IMR-90 (cell line): ENCODE data around the gene ZNF492. TPM values are rescaled to one million over a fixed set of nuclear protein-coding genes. Genes with fewer than 3 reads are reported as not detected.

ENCODE experiments used
- FOS ChIP-seq: fragments of 150-350 bp; IDR thresholded peaks from 2 replicates; pipeline ENCODE4 v1.6.1; 2016; ENCODE audit warnings: low read depth, low read length
- POLR2A ChIP-seq: IDR thresholded peaks from 2 replicates; pipeline ENCODE4 v1.6.1; 2012; ENCODE audit warnings: mild to moderate bottlenecking, low read depth, low read length
- RAD21 ChIP-seq: IDR thresholded peaks from 2 replicates; pipeline ENCODE4 v1.6.1; 2012; ENCODE audit warnings: low read length, improper control_type of control experiment
- polyA plus RNA-seq, 3 experiments: library from polyadenylated mRNA; depleted of rRNA; stranded (reverse); fragments of >200 nt; gene quantifications; 2 replicates each; pipeline ENCODE4 v1.2.3, GENCODE V29; 2012; ENCODE audit warnings: low replicate concordance in 1 of 3
- total RNA-seq: library from RNA; depleted of rRNA; stranded (reverse); fragments of >200 nt; gene quantifications from 2 replicates; pipeline ENCODE4 v1.2.3, GENCODE V29; 2012
- TF ChIP-seq, protein P1 (sequence below): fragments of 150-350 bp; IDR thresholded peaks from 2 replicates; pipeline ENCODE4 v1.6.1; 2017; ENCODE audit warnings: mild to moderate bottlenecking, antibody characterized with exemption, low read length, low read depth
- TF ChIP-seq, protein P2 (sequence below): fragments of 150-350 bp; IDR thresholded peaks from 2 replicates; pipeline ENCODE4 v1.6.1; 2016; ENCODE audit warnings: low read depth, mild to moderate bottlenecking, low read length, moderate library complexity, borderline replicate concordance

ZNF492 gene
- total and polyA plus RNA-seq, 2 of the 4 experiments (the other 2 are of a cell fraction), result 0.19 to 1.3 TPM

DNA sequence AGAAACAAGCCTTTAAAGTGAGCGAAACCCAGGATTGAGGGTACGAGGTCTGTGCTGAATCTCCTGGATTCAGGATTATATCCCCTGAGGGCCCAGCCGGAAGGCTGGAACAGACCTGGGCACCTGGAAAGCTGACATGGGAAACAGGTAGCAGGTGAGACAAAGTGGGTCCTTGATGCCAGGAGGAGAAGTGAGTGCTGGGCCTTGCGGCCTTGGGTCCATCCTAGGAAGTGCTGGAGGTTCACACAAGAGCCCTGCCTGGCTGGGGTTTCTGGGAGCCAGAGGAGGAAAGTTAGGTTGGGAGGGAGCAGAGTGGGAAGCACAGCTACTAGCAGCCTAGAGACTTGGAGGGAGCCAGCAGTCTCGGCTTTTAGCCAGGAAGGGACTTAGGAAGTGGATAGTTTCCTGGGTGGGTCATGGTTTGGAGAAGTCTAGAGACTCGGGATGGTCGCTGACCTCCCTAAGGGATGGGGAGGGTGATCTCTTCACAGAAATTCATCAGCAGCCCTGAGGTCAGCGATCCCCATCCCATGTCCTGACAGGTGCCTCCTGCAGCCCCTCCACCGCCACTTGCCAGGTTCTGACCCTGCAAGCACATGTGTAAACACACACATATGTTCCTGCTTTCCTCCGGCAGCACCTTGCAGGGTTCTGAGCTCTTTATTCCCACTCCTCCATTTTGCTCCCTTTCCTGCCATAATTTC, 29.4 kb upstream of the ZNF492 start (continued):
- TF ChIP-seq, protein P1, sequence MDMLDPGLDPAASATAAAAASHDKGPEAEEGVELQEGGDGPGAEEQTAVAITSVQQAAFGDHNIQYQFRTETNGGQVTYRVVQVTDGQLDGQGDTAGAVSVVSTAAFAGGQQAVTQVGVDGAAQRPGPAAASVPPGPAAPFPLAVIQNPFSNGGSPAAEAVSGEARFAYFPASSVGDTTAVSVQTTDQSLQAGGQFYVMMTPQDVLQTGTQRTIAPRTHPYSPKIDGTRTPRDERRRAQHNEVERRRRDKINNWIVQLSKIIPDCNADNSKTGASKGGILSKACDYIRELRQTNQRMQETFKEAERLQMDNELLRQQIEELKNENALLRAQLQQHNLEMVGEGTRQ, result no peak
- TF ChIP-seq POLR2A, result no peak
- TF ChIP-seq RAD21, result no peak
- no peak for TF ChIP-seq FOS
- TF ChIP-seq, protein P2, sequence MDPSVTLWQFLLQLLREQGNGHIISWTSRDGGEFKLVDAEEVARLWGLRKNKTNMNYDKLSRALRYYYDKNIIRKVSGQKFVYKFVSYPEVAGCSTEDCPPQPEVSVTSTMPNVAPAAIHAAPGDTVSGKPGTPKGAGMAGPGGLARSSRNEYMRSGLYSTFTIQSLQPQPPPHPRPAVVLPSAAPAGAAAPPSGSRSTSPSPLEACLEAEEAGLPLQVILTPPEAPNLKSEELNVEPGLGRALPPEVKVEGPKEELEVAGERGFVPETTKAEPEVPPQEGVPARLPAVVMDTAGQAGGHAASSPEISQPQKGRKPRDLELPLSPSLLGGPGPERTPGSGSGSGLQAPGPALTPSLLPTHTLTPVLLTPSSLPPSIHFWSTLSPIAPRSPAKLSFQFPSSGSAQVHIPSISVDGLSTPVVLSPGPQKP, result no peak
